Type B pancreatic cell (in vitro differentiated cells): ENCODE results near the gene FGF14. TPM values are rescaled to one million over a fixed set of nuclear protein-coding genes. Genes with fewer than 3 reads are reported as not detected.
A peak's percentile ranks its signal among the peaks of the same experiment; 100 is the strongest.

Experiments used
- DNase-seq: peaks from one replicate; pipeline ENCODE4 v3.0.0; 2021; ENCODE audit warnings: mixed read lengths; ENCODE audit not compliant: unreplicated experiment; ENCODE audit errors: extremely low spot score
- H3K27ac Mint-ChIP-seq: 2 replicates; pipeline ENCODE4 v1.8.0; 2021; ENCODE audit warnings: mild to moderate bottlenecking, mixed read lengths
- H3K27me3 Mint-ChIP-seq: 2 replicates; pipeline ENCODE4 v1.8.0; 2021; ENCODE audit warnings: mixed read lengths
- H3K36me3 Mint-ChIP-seq: 2 replicates; pipeline ENCODE4 v1.8.0; 2021; ENCODE audit warnings: mixed read lengths
- H3K4me1 Mint-ChIP-seq: one replicate; pipeline ENCODE4 v1.8.0; 2021; ENCODE audit warnings: mixed read lengths; ENCODE audit not compliant: unreplicated experiment
- H3K4me3 Mint-ChIP-seq: 2 replicates; pipeline ENCODE4 v1.8.0; 2021; ENCODE audit warnings: mild to moderate bottlenecking, mixed read lengths
- H3K9me3 Mint-ChIP-seq: 2 replicates; pipeline ENCODE4 v1.8.0; 2021; ENCODE audit warnings: mixed read lengths
- total RNA-seq: library from RNA; stranded (reverse); gene quantifications from 2 replicates; pipeline ENCODE4 v1.2.1, GENCODE V29; 2021; ENCODE audit warnings: low replicate concordance
- TF ChIP-seq, protein P1 (sequence below): fragments of 200-600 bp; sonication (generic); conservative IDR thresholded peaks from 2 replicates; pipeline ENCODE4 v1.5.0; 2021; ENCODE audit warnings: antibody characterized with exemption, mild to moderate bottlenecking

FGF14 gene
- total RNA-seq, 1 donor from 2014 or later = 4.2 TPM

DNA sequence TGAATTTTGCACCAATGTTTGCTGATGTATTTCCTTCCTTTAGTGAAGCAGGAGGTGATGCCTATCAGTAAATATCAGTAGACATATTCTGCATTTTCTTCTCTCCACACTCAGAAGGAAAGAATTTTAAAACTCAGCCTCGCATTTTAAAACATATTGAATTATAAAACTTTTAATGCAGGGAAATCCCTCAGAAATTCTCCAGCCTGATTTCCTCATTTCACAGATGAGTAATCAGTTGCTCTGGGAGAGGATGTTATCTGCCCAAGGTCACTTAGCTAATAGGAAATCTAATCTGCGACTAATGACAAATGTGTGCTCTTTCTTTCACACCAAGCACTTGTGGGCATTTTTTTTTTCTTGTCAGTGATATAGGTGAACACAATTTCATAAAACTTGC, 628.8 kb downstream of the FGF14 start:
- H3K9me3 Mint-ChIP-seq = peaks cover 4% of the 10 kb centered on the region
- no peaks in the 10 kb centered on the region for H3K4me1 Mint-ChIP-seq
- no peak overlapping the region for H3K27ac Mint-ChIP-seq
- no peak overlapping the region for H3K4me3 Mint-ChIP-seq
- no peaks in the 10 kb centered on the region for H3K36me3 Mint-ChIP-seq
- no peak for DNase-seq
- H3K27me3 Mint-ChIP-seq = peaks cover 10% of the 10 kb centered on the region
- TF ChIP-seq, protein P1, sequence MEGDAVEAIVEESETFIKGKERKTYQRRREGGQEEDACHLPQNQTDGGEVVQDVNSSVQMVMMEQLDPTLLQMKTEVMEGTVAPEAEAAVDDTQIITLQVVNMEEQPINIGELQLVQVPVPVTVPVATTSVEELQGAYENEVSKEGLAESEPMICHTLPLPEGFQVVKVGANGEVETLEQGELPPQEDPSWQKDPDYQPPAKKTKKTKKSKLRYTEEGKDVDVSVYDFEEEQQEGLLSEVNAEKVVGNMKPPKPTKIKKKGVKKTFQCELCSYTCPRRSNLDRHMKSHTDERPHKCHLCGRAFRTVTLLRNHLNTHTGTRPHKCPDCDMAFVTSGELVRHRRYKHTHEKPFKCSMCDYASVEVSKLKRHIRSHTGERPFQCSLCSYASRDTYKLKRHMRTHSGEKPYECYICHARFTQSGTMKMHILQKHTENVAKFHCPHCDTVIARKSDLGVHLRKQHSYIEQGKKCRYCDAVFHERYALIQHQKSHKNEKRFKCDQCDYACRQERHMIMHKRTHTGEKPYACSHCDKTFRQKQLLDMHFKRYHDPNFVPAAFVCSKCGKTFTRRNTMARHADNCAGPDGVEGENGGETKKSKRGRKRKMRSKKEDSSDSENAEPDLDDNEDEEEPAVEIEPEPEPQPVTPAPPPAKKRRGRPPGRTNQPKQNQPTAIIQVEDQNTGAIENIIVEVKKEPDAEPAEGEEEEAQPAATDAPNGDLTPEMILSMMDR = no peak

GRCh38 chr13:101767131-101767530, 634.7 kb downstream of the FGF14 start:
- TF ChIP-seq, protein P1 = no peak
- H3K4me3 Mint-ChIP-seq = no peak overlapping the region
- no peak overlapping the region for H3K27ac Mint-ChIP-seq
- H3K4me1 Mint-ChIP-seq = no peaks in the 10 kb centered on the region
- H3K9me3 Mint-ChIP-seq = peaks cover 10% of the 10 kb centered on the region
- peaks cover 10% of the 10 kb centered on the region for H3K27me3 Mint-ChIP-seq
- DNase-seq = no peak
- no peaks in the 10 kb centered on the region for H3K36me3 Mint-ChIP-seq

DNA sequence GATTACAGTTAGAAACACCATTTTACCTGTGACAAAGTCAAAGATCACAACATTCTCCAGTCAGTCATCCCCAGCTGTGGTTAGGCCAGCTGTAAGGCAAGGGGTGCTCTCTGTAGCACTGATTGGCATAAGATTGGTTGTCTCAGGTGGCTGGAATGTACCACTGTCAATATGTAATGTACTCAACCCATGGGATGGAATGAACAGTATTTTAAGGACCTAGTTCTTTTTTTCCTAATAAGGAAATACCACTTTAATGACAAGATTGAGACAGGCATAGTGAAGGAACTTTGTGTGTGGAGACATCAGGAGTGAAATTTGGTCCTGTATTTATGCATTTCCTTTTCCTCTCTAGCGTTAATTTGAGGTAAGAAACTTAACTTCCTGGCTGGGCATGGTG, 638.7 kb downstream of the FGF14 start:
- H3K4me3 Mint-ChIP-seq = no peak overlapping the region
- TF ChIP-seq, protein P1 = no peak
- peaks cover 29% of the 10 kb centered on the region for H3K27me3 Mint-ChIP-seq
- H3K36me3 Mint-ChIP-seq = no peaks in the 10 kb centered on the region
- H3K9me3 Mint-ChIP-seq = peaks cover 5% of the 10 kb centered on the region
- H3K4me1 Mint-ChIP-seq = no peaks in the 10 kb centered on the region
- H3K27ac Mint-ChIP-seq = no peak overlapping the region
- DNase-seq = no peak

- DNase-seq = no peak
- Mint-ChIP-seq H3K4me3 (no peak overlapping the region), H3K4me1 (no peaks in the 10 kb centered on the region), H3K27ac (no peak overlapping the region), H3K36me3 (no peaks in the 10 kb centered on the region), H3K27me3 (peaks cover 36% of the 10 kb centered on the region), H3K9me3 (no peaks in the 10 kb centered on the region)
- TF ChIP-seq, protein P1 = peak; percentile 75
These were observed 644.3 kb downstream of the FGF14 start for GRCh38 chr13:101757446-101758039.

DNA sequence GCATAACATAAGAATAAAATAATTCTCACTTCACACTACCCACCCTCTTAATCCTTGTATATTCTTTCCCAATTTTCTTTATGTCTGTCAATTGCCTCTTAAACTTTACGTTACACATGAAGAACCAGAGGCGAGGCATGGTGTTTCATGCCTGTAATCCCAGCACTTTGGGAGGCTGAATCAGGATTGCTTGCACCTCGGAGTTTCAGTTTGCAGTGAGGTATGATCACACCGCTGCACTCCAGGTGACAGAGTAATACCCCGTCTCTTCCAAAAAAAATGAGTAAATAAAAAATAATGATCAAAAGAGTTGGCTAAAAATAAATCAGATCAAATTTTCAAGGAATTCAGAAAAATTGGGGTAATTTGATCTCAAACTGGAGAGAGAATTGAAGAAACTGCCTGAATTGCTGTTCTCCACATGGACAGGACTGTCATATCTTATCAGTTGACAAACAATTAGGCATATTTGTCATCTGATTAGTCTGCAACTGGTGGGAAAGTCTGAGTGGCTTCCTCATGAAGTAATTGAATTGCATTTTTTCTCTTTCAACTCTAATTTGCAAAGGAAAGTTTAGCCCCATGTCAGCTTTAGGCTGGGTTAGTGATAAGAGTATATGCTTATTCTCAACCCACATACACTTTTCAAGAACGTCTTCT, 646.5 kb downstream of the FGF14 start:
- no peak overlapping the region for H3K4me3 Mint-ChIP-seq
- H3K4me1 Mint-ChIP-seq = peaks cover 7% of the 10 kb centered on the region
- no peak overlapping the region for H3K27ac Mint-ChIP-seq
- peaks cover 28% of the 10 kb centered on the region for H3K27me3 Mint-ChIP-seq
- DNase-seq = no peak
- no peaks in the 10 kb centered on the region for H3K9me3 Mint-ChIP-seq
- no peaks in the 10 kb centered on the region for H3K36me3 Mint-ChIP-seq
- TF ChIP-seq, protein P1 = no peak
